ENCODE results near the gene SYCP3. TPM values are rescaled to one million over a fixed set of nuclear protein-coding genes. Genes with fewer than 3 reads are reported as not detected.
"Not testable (repeated sequence)": the region's sequence is repeated elsewhere in the genome, so short reads cannot be mapped to it uniquely, and the experiment has no call there.

The SYCP3 gene
- total RNA-seq, 1 experiment from 2014 or later: 0.19 TPM

- H3K9me3 ChIP-seq (ENCODE audit: low read depth, low read length, poor library complexity, severe bottlenecking): no peaks in the 10 kb centered on the region
- H3K27ac ChIP-seq (ENCODE audit: low read depth, low read length, poor library complexity, severe bottlenecking): no peak overlapping the region
- POLR2A ChIA-PET (ENCODE audit: low non-redundant PET): no interaction called here
- no peak overlapping the region for H3K4me3 ChIP-seq (ENCODE audit: low read depth, low read length, poor library complexity, severe bottlenecking)
- DNase-seq (ENCODE audit: low spot score): no peak
- intact Hi-C loops (cut with micrococcal nuclease; ENCODE audit: unreplicated experiment): no loop called here
- BruUV-seq (replicated peaks): no TSS peak
- CTCF ChIA-PET: no interaction called here
- no peaks in the 10 kb centered on the region for H3K27me3 ChIP-seq (replicated peaks; ENCODE audit: insufficient read depth, low read depth, low read length, poor library complexity)
- TF ChIP-seq CTCF (conservative IDR thresholded peaks at IDR 0.05; ENCODE audit: low read depth, low read length) (no peak), EZH2 (IDR thresholded peaks at IDR 0.05; ENCODE audit: borderline replicate concordance, low read depth, low read length, poor library complexity, severe bottlenecking) (no peak)
- H3K4me1 ChIP-seq (ENCODE audit: insufficient read depth, low read length, poor library complexity, severe bottlenecking): no peaks in the 10 kb centered on the region
- no peaks in the 10 kb centered on the region for H3K36me3 ChIP-seq (ENCODE audit: insufficient read depth, low read length, poor library complexity, severe bottlenecking)
These were observed 1.8 kb downstream of the SYCP3 start for GRCh38 chr12:101737476-101737875.

GRCh38 chr12:101734482-101734881 lies 4.8 kb downstream of the SYCP3 start:
- H3K4me1 ChIP-seq (ENCODE audit: insufficient read depth, low read length, poor library complexity, severe bottlenecking); CTCF ChIA-PET; H3K4me3 ChIP-seq (ENCODE audit: low read depth, low read length, poor library complexity, severe bottlenecking); H3K27ac ChIP-seq (ENCODE audit: low read depth, low read length, poor library complexity, severe bottlenecking); DNase-seq (ENCODE audit: low spot score); POLR2A ChIA-PET (ENCODE audit: low non-redundant PET); H3K36me3 ChIP-seq (ENCODE audit: insufficient read depth, low read length, poor library complexity, severe bottlenecking); BruUV-seq (replicated peaks); H3K9me3 ChIP-seq (ENCODE audit: low read depth, low read length, poor library complexity, severe bottlenecking); H3K27me3 ChIP-seq (replicated peaks; ENCODE audit: insufficient read depth, low read depth, low read length, poor library complexity); intact Hi-C loops (cut with micrococcal nuclease; ENCODE audit: unreplicated experiment): not testable (repeated sequence)

- no peaks in the 10 kb centered on the region for H3K27me3 ChIP-seq (replicated peaks; ENCODE audit: insufficient read depth, low read depth, low read length, poor library complexity)
- no peaks in the 10 kb centered on the region for H3K36me3 ChIP-seq (ENCODE audit: insufficient read depth, low read length, poor library complexity, severe bottlenecking)
- H3K27ac ChIP-seq (ENCODE audit: low read depth, low read length, poor library complexity, severe bottlenecking): no peak overlapping the region
- no peak for DNase-seq (ENCODE audit: low spot score)
- intact Hi-C loops (cut with micrococcal nuclease; ENCODE audit: unreplicated experiment): no loop called here
- H3K9me3 ChIP-seq (ENCODE audit: low read depth, low read length, poor library complexity, severe bottlenecking): no peaks in the 10 kb centered on the region
- H3K4me3 ChIP-seq (ENCODE audit: low read depth, low read length, poor library complexity, severe bottlenecking): no peak overlapping the region
- TF ChIP-seq CTCF (conservative IDR thresholded peaks at IDR 0.05; ENCODE audit: low read depth, low read length) (no peak), EZH2 (IDR thresholded peaks at IDR 0.05; ENCODE audit: borderline replicate concordance, low read depth, low read length, poor library complexity, severe bottlenecking) (no peak)
- ChIA-PET CTCF (no interaction called here), POLR2A (ENCODE audit: low non-redundant PET) (no interaction called here)
- BruUV-seq (replicated peaks): no TSS peak
- H3K4me1 ChIP-seq (ENCODE audit: insufficient read depth, low read length, poor library complexity, severe bottlenecking): no peaks in the 10 kb centered on the region
These were observed 6.1 kb downstream of the SYCP3 start for GRCh38 chr12:101733166-101733565.

- ChIA-PET POLR2A (ENCODE audit: low non-redundant PET) (no interaction called here), CTCF (no interaction called here)
- Histone ChIP-seq H3K4me1 (ENCODE audit: insufficient read depth, low read length, poor library complexity, severe bottlenecking) (no peaks in the 10 kb centered on the region), H3K27ac (ENCODE audit: low read depth, low read length, poor library complexity, severe bottlenecking) (no peak overlapping the region), H3K36me3 (ENCODE audit: insufficient read depth, low read length, poor library complexity, severe bottlenecking) (no peaks in the 10 kb centered on the region), H3K27me3 (replicated peaks; ENCODE audit: insufficient read depth, low read depth, low read length, poor library complexity) (no peaks in the 10 kb centered on the region), H3K4me3 (ENCODE audit: low read depth, low read length, poor library complexity, severe bottlenecking) (no peak overlapping the region), H3K9me3 (ENCODE audit: low read depth, low read length, poor library complexity, severe bottlenecking) (no peaks in the 10 kb centered on the region)
- TF ChIP-seq EZH2 (IDR thresholded peaks at IDR 0.05; ENCODE audit: borderline replicate concordance, low read depth, low read length, poor library complexity, severe bottlenecking) (no peak), CTCF (conservative IDR thresholded peaks at IDR 0.05; ENCODE audit: low read depth, low read length) (no peak)
- no TSS peak for BruUV-seq (replicated peaks)
- intact Hi-C loops (cut with micrococcal nuclease; ENCODE audit: unreplicated experiment): no loop called here
- no peak for DNase-seq (ENCODE audit: low spot score)
These were observed 6.9 kb downstream of the SYCP3 start for GRCh38 chr12:101732318-101732717.
